Pancreas (tissue), 10 donors: ENCODE data around the gene TBX1. TPM values are rescaled to one million over a fixed set of nuclear protein-coding genes. Genes with fewer than 3 reads are reported as not detected.

Experiments
- ATAC-seq, 4 donors: fragments of 200-7000 bp; cut with Tn5 transposase; one replicate each; pipeline versions ENCODE4 v1.8.0 to v1.9.1; 2020; ENCODE audit warnings: mild to moderate bottlenecking in 4 of 4, moderate library complexity in 4 of 4
- DNase-seq, 6 donors: peaks; one replicate each; pipeline ENCODE4 v3.0.0-alpha.2; 2020
- FAIRE-seq: peaks from 2 replicates; lab custom pipeline; 2012; peaks lifted over from hg19 to GRCh38; lab: Jason Lieb, UNC
- H3K27ac ChIP-seq, 4 donors: fragments of 200-600 bp; sonication (generic); 1 replicate in 3 of 4; 2 replicates in 1 of 4; pipeline versions ENCODE4 v1.5.0 to v1.8.0; 2020
- H3K27me3 ChIP-seq, 4 donors: fragments of 200-600 bp; one replicate each; pipeline ENCODE4 v1.8.0; 2021
- H3K36me3 ChIP-seq, 3 donors: fragments of 200-600 bp; sonication (generic) in 1 of 3; one replicate each; pipeline versions ENCODE4 v1.5.0 to v1.8.0; 2020 to 2021
- H3K4me1 ChIP-seq, 3 donors: fragments of 200-600 bp; one replicate each; pipeline ENCODE4 v1.8.0; 2021
- H3K4me3 ChIP-seq, 4 donors: fragments of 200-600 bp; sonication (generic) in 2 of 4; one replicate each; pipeline versions ENCODE4 v1.5.0 to v1.8.0; 2020 to 2021
- H3K9me3 ChIP-seq, 4 donors: fragments of 200-600 bp; one replicate each; pipeline ENCODE4 v1.8.0; 2021
- whole genome bisulfite sequencing, 2 donors: extraction: QIAGEN DNeasy Blood & Tissue Kit; methylation state at CpG; one replicate each; pipeline ENCODE4 v1.1.7; 2013; 5-methylcytosine and 5-hydroxymethylcytosine counted together
- intact Hi-C, 3 donors: fragments of 100-400 bp; cut with DNase I; formaldehyde crosslinking; loops; one replicate each; pipeline versions ENCODE4 v1.11.1 to v1.14.2; 2022
- polyA plus RNA-seq, 2 donors: library from polyadenylated mRNA; stranded (reverse); fragments of 200-250 nt; gene quantifications; one replicate each; pipeline ENCODE4 v1.2.3, GENCODE V29; 2013
- total RNA-seq, 6 donors: library from RNA; stranded (reverse); fragmentation: NEBNext Ultra II Directional in 4 of 6; extraction: Animal tissue kit (Norgen Biotek cat#: 25700) in 4 of 6; gene quantifications; one replicate each; pipeline versions ENCODE4 v1.2.1 to v1.2.4, GENCODE V29; 2021 to 2023
- TF ChIP-seq, protein P1 (sequence below), 4 donors: fragments of 200-600 bp; sonication (generic) in 3 of 4; IDR thresholded peaks; one replicate each; pipeline versions ENCODE4 v1.5.0 to v1.8.0; 2021; ENCODE audit warnings: antibody characterized with exemption in 4 of 4
- donor health status: healthy with polysubstance abuse.
- donor health status: DM: no; HTN: no; CAD: no; lungs with moderate emphysema.
- donor health status: DM: no; HTN: no; CAD: no.
- donor health status: control.
- donor health status: control.
- donor health status: Bipolar disorder and iron deficiency.
- donor health status: DM: yes; HTN: yes; CAD: no.
- donor health status: DM: no; HTN: no; CAD: no.
- donor health status: DM: no; HTN: no; CAD: no.
- donor health status: DM: yes; HTN: yes; CAD: no.

Gene TBX1
- total and polyA plus RNA-seq, 8 donors: 0.19 to 1.3 (median 0.31) TPM; not detected in 1

DNA sequence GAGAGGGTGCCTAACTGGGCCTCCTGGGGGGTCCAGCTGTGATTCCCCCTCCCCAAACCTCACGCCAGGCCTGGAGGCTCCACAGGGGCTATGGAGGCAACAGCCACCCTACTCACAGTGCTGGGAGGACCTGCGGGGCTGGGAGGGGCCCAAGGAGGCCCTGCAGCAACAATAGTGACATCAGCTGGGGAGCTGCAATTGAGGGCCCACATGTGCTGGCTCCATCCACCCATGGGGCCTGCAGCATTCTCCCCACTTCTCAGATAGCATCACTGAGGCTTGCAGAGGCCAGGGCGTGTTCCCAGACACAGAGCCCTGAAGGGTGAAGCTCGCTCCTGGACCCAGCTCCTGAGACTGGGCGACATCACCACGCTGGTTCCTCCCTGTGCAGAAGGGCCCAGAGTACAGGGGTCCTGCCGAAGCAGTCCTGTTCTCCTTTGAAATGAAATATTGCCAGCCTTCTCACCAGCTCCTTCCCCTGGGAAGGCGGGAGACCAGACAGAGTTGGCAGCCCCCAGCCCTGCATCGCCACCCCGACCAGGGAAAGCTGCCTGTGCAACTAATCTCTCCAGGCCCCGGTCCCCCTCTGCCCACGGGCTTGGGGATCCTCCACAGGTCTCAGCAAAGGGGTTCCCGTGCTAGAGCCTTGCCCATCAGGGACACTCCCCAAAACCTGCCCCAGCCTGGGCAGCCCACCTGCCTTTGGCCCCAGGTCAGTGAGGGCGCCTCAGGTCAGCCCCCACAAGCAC is 8.9 kb upstream of the TBX1 start:
- peaks cover 0 to 9% (median 3%) of the 10 kb centered on the region in 4 donors for H3K27me3 ChIP-seq
- intact Hi-C loops: no loop called here
- no peak for ATAC-seq

DNA sequence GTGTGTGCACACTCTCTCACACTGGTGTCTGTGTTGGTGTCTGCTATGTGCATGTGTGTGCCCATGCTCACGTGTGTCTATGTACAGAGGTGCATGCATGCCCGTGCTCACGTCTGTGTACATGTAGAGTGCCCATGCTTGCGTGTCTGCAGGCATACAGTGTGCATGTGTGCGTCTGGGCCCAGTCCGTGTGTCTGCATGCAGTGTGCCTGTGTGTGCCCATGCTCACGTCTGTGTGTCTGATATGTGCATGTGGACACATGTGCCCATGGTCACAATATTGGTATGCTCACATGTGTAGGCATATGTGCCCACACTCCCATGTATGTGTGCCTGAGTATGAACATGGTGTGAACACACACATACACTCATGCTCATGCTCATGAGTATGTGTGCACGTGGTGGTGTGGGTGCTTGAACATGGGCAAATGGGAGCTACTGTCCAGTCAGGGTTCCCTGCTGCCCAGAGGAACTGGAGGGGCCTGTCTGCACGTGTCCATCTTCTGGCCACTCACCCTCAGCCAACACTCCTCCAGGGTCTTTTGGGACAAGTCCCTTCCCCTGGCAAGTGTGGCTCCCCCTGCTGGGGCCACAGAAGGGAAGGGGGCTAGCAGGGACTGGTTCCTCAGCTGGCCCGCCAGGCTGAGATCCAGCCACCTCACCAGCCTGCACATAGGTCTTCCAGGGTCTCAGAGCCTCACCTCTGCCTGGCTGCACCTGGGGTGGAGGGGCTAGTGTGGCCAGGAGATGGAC is 7.3 kb upstream of the TBX1 start:
- FAIRE-seq: no peak
- H3K4me1 ChIP-seq: peaks cover 0 to 4% (median 0%) of the 10 kb centered on the region in 3 donors
- no peaks in the 10 kb centered on the region for H3K36me3 ChIP-seq
- intact Hi-C loops: no loop called here
- no peaks in the 10 kb centered on the region for H3K9me3 ChIP-seq
- peaks cover 0 to 9% (median 3%) of the 10 kb centered on the region in 4 donors for H3K27me3 ChIP-seq
- no peak for DNase-seq
- no peak overlapping the region for H3K27ac ChIP-seq
- 67 to 78% methylated on average over 10 of the region's 10 CpGs for WGBS, 2 donors
- ATAC-seq: no peak
- TF ChIP-seq, protein P1, sequence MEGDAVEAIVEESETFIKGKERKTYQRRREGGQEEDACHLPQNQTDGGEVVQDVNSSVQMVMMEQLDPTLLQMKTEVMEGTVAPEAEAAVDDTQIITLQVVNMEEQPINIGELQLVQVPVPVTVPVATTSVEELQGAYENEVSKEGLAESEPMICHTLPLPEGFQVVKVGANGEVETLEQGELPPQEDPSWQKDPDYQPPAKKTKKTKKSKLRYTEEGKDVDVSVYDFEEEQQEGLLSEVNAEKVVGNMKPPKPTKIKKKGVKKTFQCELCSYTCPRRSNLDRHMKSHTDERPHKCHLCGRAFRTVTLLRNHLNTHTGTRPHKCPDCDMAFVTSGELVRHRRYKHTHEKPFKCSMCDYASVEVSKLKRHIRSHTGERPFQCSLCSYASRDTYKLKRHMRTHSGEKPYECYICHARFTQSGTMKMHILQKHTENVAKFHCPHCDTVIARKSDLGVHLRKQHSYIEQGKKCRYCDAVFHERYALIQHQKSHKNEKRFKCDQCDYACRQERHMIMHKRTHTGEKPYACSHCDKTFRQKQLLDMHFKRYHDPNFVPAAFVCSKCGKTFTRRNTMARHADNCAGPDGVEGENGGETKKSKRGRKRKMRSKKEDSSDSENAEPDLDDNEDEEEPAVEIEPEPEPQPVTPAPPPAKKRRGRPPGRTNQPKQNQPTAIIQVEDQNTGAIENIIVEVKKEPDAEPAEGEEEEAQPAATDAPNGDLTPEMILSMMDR (IDR thresholded peaks at IDR 0.05): no peak
- no peak overlapping the region for H3K4me3 ChIP-seq

More for the DNA sequence above, 8.9 kb upstream of the TBX1 start:
- Histone ChIP-seq H3K4me1 (no peaks in the 10 kb centered on the region), H3K36me3 (no peaks in the 10 kb centered on the region), H3K27ac (no peak overlapping the region), H3K4me3 (no peak overlapping the region), H3K9me3 (no peaks in the 10 kb centered on the region)
- TF ChIP-seq, protein P1 (IDR thresholded peaks at IDR 0.05): no peak
- WGBS, 2 donors: 75 to 83% methylated on average over 13 to 14 of the region's 14 CpGs
- no peak for FAIRE-seq
- DNase-seq: no peak

DNA sequence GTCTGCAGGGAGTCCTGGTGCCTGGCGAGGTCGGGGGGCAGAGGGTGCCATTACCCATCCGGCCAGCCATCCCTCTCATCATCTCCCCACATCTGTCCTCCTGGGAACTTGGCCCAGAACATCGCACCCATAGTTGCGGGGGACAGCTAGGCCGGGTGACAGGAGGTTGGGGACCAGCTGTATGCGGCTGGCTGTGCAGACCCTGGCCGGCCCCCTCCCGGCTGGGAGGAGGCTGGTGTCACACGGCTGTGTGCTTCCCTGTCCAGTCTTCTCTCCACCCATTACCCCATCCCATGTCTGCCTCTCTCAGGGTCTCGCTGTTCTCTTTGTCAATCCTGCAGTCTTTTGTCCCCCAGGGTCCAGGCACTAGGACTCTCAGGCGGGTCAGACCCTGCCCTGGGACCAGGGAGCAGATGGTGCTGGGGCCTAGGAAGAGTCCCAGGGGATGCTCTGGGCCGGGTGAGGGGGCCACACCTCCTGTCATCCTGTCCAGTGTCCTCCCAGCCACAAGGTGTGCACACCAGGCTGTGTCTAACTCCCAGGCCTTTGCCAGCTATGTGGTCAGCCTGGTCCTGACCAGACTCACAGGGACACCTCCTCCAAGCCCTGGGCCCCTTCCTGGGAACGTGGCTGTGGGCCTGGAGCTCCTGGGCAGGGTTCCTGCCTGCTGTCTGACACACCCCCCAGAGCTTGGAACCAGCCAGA is 6.4 kb upstream of the TBX1 start:
- DNase-seq: no peak
- Histone ChIP-seq H3K27me3 (peaks cover 0 to 10% (median 3%) of the 10 kb centered on the region in 4 donors), H3K27ac (no peak overlapping the region), H3K4me3 (no peak overlapping the region), H3K36me3 (no peaks in the 10 kb centered on the region), H3K9me3 (no peaks in the 10 kb centered on the region), H3K4me1 (peaks cover 0 to 4% (median 0%) of the 10 kb centered on the region in 3 donors)
- 58 to 65% methylated on average over 14 of the region's 14 CpGs for WGBS, 2 donors
- FAIRE-seq: no peak
- TF ChIP-seq, protein P1 (IDR thresholded peaks at IDR 0.05): no peak
- no peak for ATAC-seq
- intact Hi-C loops: no loop called here

DNA sequence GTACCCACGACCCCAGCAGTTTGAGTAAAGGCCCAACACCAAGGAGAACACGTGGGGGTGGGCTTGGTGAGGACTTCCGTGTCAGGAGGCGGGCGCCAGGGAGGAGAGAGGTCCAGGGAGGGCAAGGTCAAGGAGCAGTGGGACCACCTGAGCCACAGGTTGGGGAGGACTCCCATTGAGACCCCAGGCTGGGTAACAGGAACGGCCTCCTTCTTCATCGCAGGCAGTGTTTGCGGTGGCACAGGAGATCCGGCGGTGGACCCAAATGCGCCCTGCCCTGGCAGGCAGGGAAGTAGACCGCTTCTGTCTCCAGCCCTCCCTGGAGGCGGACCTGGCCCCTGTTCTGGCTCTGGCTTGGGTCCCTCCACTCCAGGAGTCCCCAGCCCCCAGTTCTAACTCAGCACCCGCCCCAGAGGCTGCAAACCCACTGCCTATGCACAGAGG is 5.9 kb upstream of the TBX1 start:
- WGBS, 2 donors: 40 to 41% methylated on average over 14 of the region's 14 CpGs
- H3K4me3 ChIP-seq: no peak overlapping the region
- intact Hi-C loops: no loop called here
- peaks cover 0 to 4% (median 0%) of the 10 kb centered on the region in 3 donors for H3K4me1 ChIP-seq
- H3K9me3 ChIP-seq: no peaks in the 10 kb centered on the region
- ATAC-seq (no peak), DNase-seq (no peak), FAIRE-seq (no peak)
- H3K27me3 ChIP-seq: peaks cover 0 to 15% (median 5%) of the 10 kb centered on the region in 4 donors
- H3K27ac ChIP-seq: no peak overlapping the region
- TF ChIP-seq, protein P1 (IDR thresholded peaks at IDR 0.05): no peak
- no peaks in the 10 kb centered on the region for H3K36me3 ChIP-seq
